NB4 (cell line): Measurements from ENCODE around the gene COL4A2.

ENCODE experiments used
- CTCF ChIP-seq: IDR thresholded peaks from one replicate; pipeline ENCODE4 v1.5.1; 2012; ENCODE audit warnings: low read depth, low read length
- MYC ChIP-seq: IDR thresholded peaks from 2 replicates; pipeline ENCODE4 v1.6.1; 2011; ENCODE audit warnings: low read depth, low read length

DNA sequence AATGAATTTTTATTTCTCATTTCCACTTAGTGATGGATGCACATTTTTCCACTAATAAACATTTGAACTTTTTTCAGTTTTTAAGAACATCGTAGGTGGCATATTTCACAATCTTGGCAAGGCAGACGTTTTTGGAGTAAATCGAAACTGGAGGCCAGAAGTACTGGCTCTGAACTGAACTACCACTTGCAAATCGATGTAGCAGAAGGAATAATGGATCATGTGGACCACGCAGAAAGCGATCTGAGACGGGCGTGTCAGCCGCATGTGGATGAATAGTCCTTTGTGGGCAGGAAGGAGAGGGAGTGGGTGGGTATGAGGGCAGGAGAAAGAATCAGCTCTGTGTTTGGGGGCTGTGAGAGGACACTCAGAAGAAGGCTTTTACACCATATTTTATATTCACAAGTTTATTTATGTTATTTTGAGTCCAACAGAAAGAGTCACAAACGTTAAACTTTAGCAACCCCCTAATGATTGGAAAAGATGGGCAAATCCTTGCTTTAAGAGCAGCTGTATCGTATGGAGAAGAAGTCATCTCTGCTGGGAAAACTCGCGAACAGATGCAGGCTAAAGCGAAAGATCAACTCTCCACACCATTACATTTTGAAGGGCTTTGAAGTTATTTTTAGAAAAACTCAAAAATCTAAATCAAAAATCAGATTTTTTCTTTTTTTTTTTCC, 90.5 kb downstream of the COL4A2 start:
- TF ChIP-seq CTCF: no peak
- TF ChIP-seq MYC: no peak
